NCI-H1417 treated with DMSO at 0.1 percent for 48 hours (cell line): ENCODE data around the gene SNCAIP.

ENCODE experiments used
- DNase-seq: peaks from one replicate; lab custom pipeline; 2025; lab: John Stamatoyannopoulos, UW

Gene SNCAIP

GRCh38 chr5:122427621-122428020 lies 115.6 kb downstream of the SNCAIP start:
- no peak for DNase-seq

GRCh38 chr5:122429545-122430318 lies 117.7 kb downstream of the SNCAIP start:
- no peak for DNase-seq

GRCh38 chr5:122430319-122430586 lies 118.2 kb downstream of the SNCAIP start:
- no peak for DNase-seq

GRCh38 chr5:122431298-122431697 lies 119.3 kb downstream of the SNCAIP start:
- no peak for DNase-seq

- DNase-seq, result no peak
Measured at GRCh38 chr5:122434205-122434970, 122.4 kb downstream of the SNCAIP start.

GRCh38 chr5:122435234-122435633 lies 123.2 kb downstream of the SNCAIP start:
- no peak for DNase-seq

GRCh38 chr5:122435761-122436160 lies 123.7 kb downstream of the SNCAIP start:
- no peak for DNase-seq

GRCh38 chr5:122436615-122437014 lies 124.6 kb downstream of the SNCAIP start:
- no peak for DNase-seq

GRCh38 chr5:122439645-122440044 lies 127.6 kb downstream of the SNCAIP start:
- no peak for DNase-seq

GRCh38 chr5:122442938-122443337 lies 130.9 kb downstream of the SNCAIP start:
- DNase-seq, result no peak

GRCh38 chr5:122444411-122444810 lies 132.4 kb downstream of the SNCAIP start:
- no peak for DNase-seq

GRCh38 chr5:122445070-122445469 lies 133.0 kb downstream of the SNCAIP start:
- DNase-seq, result no peak

- DNase-seq, result no peak
Measured at GRCh38 chr5:122447072-122447471, 135.0 kb downstream of the SNCAIP start.

- no peak for DNase-seq
Measured at GRCh38 chr5:122447879-122448278, 135.8 kb downstream of the SNCAIP start.

GRCh38 chr5:122454541-122454940 lies 142.5 kb downstream of the SNCAIP start:
- no peak for DNase-seq

- DNase-seq, result no peak
Measured at GRCh38 chr5:122455939-122456338, 143.9 kb downstream of the SNCAIP start.

- DNase-seq, result no peak
Measured at GRCh38 chr5:122457178-122457826, 145.3 kb downstream of the SNCAIP start.

- DNase-seq, result no peak
Measured at GRCh38 chr5:122458278-122458872, 146.3 kb downstream of the SNCAIP start.

GRCh38 chr5:122462486-122462885 lies 150.4 kb downstream of the SNCAIP start:
- no peak for DNase-seq

- no peak for DNase-seq
Measured at GRCh38 chr5:122463221-122463620, 151.2 kb downstream of the SNCAIP start.

- no peak for DNase-seq
Measured at GRCh38 chr5:122464191-122464590, 152.2 kb downstream of the SNCAIP start.

GRCh38 chr5:122465031-122465577 lies 153.1 kb downstream of the SNCAIP start:
- no peak for DNase-seq
